GM12878 (cell line): ENCODE measurements around the gene XAGE3.
"Not testable (repeated sequence)": the region's sequence is repeated elsewhere in the genome, so short reads cannot be mapped to it uniquely, and the experiment has no call there.

Experiments used
- ATF7 ChIP-seq: fragments of 450-650 bp; IDR thresholded peaks from 2 replicates; pipeline ENCODE4 v1.6.1; 2016; ENCODE audit warnings: low read depth, mild to moderate bottlenecking
- CBFB ChIP-seq: IDR thresholded peaks from 2 replicates; pipeline ENCODE4 v1.6.1; 2016; ENCODE audit warnings: antibody characterized with exemption, low read depth
- CTCF ChIP-seq, 3 experiments: IDR thresholded peaks in 2 of 3; conservative IDR thresholded peaks in 1 of 3; 2 replicates each; pipeline ENCODE4 v1.5.1; 2011; ENCODE audit warnings: low read depth in 3 of 3, low read length in 3 of 3, mild to moderate bottlenecking in 3 of 3, control low read depth in 2 of 3, moderate library complexity in 2 of 3, inconsistent platforms in 1 of 3, mixed read lengths in 1 of 3; ENCODE audit not compliant: control insufficient read depth in 2 of 3, insufficient read depth in 1 of 3; ENCODE audit errors: extremely low read depth in 1 of 3
- EP300 ChIP-seq, 2 experiments: fragments of 150-350 bp in 1 of 2; IDR thresholded peaks; 2 replicates each; pipeline ENCODE4 v1.6.1; 2011 to 2012; ENCODE audit warnings: low read depth in 2 of 2, low read length in 2 of 2, borderline replicate concordance in 1 of 2, improper control_type of control experiment in 1 of 2, inconsistent platforms in 1 of 2; ENCODE audit not compliant: control insufficient read depth in 1 of 2
- MAX ChIP-seq: IDR thresholded peaks from 2 replicates; pipeline ENCODE4 v1.6.1; 2012; ENCODE audit warnings: low read depth, low read length, improper control_type of control experiment
- POLR2AphosphoS5 ChIP-seq: IDR thresholded peaks from 2 replicates; pipeline ENCODE4 v1.6.1; 2011; ENCODE audit warnings: mild to moderate bottlenecking, low read length, inconsistent platforms
- STAT1 ChIP-seq: fragments of 450-650 bp; conservative IDR thresholded peaks from 2 replicates; pipeline ENCODE4 v1.6.1; 2014; ENCODE audit warnings: antibody characterized with exemption, mild to moderate bottlenecking
- SUZ12 ChIP-seq: fragments of 200-600 bp; sonication (generic); IDR thresholded peaks from one replicate; pipeline ENCODE4 v1.6.1; 2018; ENCODE audit warnings: antibody characterized with exemption, mild to moderate bottlenecking; ENCODE audit not compliant: unreplicated experiment

DNA sequence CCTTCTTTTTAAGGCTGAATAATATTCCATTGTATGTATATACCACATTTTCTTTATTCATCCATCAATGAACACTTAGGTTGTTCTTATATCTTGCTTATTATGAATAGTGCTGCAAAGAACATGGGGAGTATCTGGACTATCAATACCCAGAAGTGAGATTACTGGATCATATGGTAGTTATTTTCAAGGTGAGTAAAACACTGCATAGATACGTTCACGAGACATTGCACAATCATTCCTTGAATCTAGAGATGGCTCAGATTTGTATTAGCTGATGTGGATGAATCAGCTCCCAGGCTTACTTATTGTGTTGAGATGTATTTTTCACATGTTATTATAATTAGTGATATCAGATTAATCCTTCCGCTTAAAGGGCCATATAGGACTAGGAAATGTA, 46.8 kb upstream of the XAGE3 start:
- not testable (repeated sequence) for TF ChIP-seq POLR2AphosphoS5; EP300 (IDR thresholded peaks at IDR 0.05; ENCODE audit: borderline replicate concordance in 1 of 2, control insufficient read depth in 1 of 2, low read depth in 2 of 2, low read length in 2 of 2); STAT1; MAX; SUZ12; CTCF (IDR thresholded peaks at IDR 0.05 in 2 of 3, conservative IDR thresholded peaks at IDR 0.05 in 1 of 3; ENCODE audit: control insufficient read depth in 2 of 3, extremely low read depth in 1 of 3, insufficient read depth in 1 of 3, low read depth in 3 of 3, low read length in 3 of 3); ATF7; CBFB
